Panc1 (cell line): ENCODE measurements around the gene CSF3R. TPM values are rescaled to one million over a fixed set of nuclear protein-coding genes. Genes with fewer than 3 reads are reported as not detected.

Source experiments
- ATAC-seq: fragments of 200-7000 bp; cut with Tn5 transposase; 2 replicates; pipeline ENCODE4 v1.9.1; 2020; ENCODE audit warnings: mild to moderate bottlenecking, moderate library complexity
- BruUV-seq: library from RNA; stranded (reverse); fragments of 400-500 nt; replicated peaks from 2 replicates; lab custom pipeline; 2021; lab: Mats Ljungman, UMichigan
- CTCF ChIA-PET: fragments of 300-600 bp; sonication (Branson Sonifier 250); formaldehyde crosslinking; loops from one replicate; lab custom pipeline; 2022; ENCODE audit warnings: antibody characterized with exemption; lab: Charles Lee
- POLR2A ChIA-PET: fragments of 300-600 bp; sonication (Branson Sonifier 250); formaldehyde crosslinking; loops from one replicate; lab custom pipeline; 2022; ENCODE audit warnings: antibody characterized with exemption; lab: Charles Lee
- DNase-seq: peaks from one replicate; pipeline ENCODE4 v3.0.0-alpha.2; 2010; ENCODE audit warnings: low read depth, low spot score
- H3K27ac ChIP-seq: 2 replicates; pipeline ENCODE4 v1.5.1; 2011; ENCODE audit warnings: mild to moderate bottlenecking, low read length, inconsistent platforms
- H3K27me3 ChIP-seq: fragments of 200-500 bp; sonication (Bioruptor generic); 2 replicates; pipeline ENCODE4 v1.6.0; 2014; ENCODE audit warnings: low read length, inconsistent platforms; ENCODE audit not compliant: control insufficient read depth, insufficient read depth
- H3K36me3 ChIP-seq: fragments of 200-500 bp; sonication (Bioruptor generic); 2 replicates; pipeline ENCODE4 v1.5.1; 2014; ENCODE audit warnings: inconsistent platforms, mild to moderate bottlenecking, low read length, moderate library complexity; ENCODE audit not compliant: control insufficient read depth, insufficient read depth
- H3K4me1 ChIP-seq: 2 replicates; pipeline ENCODE4 v1.5.1; 2011; ENCODE audit warnings: inconsistent platforms, mild to moderate bottlenecking, low read length, moderate library complexity; ENCODE audit not compliant: control insufficient read depth, insufficient read depth
- H3K4me3 ChIP-seq, 2 experiments: 2 replicates each; pipeline ENCODE4 v1.5.1; 2011 to 2012; ENCODE audit warnings: low read depth in 2 of 2, low read length in 2 of 2, mild to moderate bottlenecking in 2 of 2, inconsistent platforms in 1 of 2, moderate library complexity in 1 of 2
- H3K9me3 ChIP-seq: fragments of 200-500 bp; sonication (Bioruptor generic); 2 replicates; pipeline ENCODE4 v1.5.1; 2014; ENCODE audit warnings: low read depth, mild to moderate bottlenecking, inconsistent platforms, low read length, moderate library complexity; ENCODE audit not compliant: control insufficient read depth, insufficient read depth
- CTCF ChIP-seq: fragments of 450-650 bp; IDR thresholded peaks from 2 replicates; pipeline ENCODE4 v1.5.1; 2017; ENCODE audit warnings: mild to moderate bottlenecking
- REST ChIP-seq, 2 experiments: IDR thresholded peaks; 2 replicates each; pipeline ENCODE4 v1.6.1; 2011 to 2012; ENCODE audit warnings: low read depth in 2 of 2, control low read depth in 1 of 2, low read length in 1 of 2, mild to moderate bottlenecking in 1 of 2, moderate library complexity in 1 of 2; ENCODE audit not compliant: insufficient read depth in 1 of 2
- SIN3A ChIP-seq: IDR thresholded peaks from 2 replicates; pipeline ENCODE4 v1.6.1; 2012; ENCODE audit warnings: low read depth, mild to moderate bottlenecking, low read length, moderate library complexity, borderline replicate concordance; ENCODE audit not compliant: insufficient read depth
- TCF7L2 ChIP-seq: IDR thresholded peaks from 2 replicates; pipeline ENCODE4 v1.6.1; 2011; ENCODE audit warnings: mild to moderate bottlenecking, low read depth, low read length, inconsistent platforms
- in situ Hi-C: cut with HindIII; loops from 2 replicates; pipeline ENCODE4 v1.10.0; 2016; ENCODE audit warnings: low sequenced_read_pairs, low pct_unique_long_range_greater_than_20kb
- intact Hi-C: fragments of 100-400 bp; cut with micrococcal nuclease; formaldehyde crosslinking; loops from one replicate; pipeline ENCODE4 v1.10.0; 2022; ENCODE audit not compliant: unreplicated experiment
- total RNA-seq: library from RNA; stranded (reverse); gene quantifications from one replicate; pipeline ENCODE4 v1.2.1, GENCODE V29; 2021; ENCODE audit not compliant: unreplicated experiment

CSF3R gene
- total RNA-seq, 1 experiment from 2014 or later, result 0.31 TPM

- no peaks in the 10 kb centered on the region for H3K36me3 ChIP-seq
- intact Hi-C loops, result no loop called here
- no peaks in the 10 kb centered on the region for H3K9me3 ChIP-seq
- DNase-seq, result no peak
- CTCF ChIA-PET, result interaction anchor here (0.6 to 1.3 kb wide), 3 partner anchors 92 to 1716 kb away, joined by 3 to 6 read pairs (median 4); no protein-coding TSS in a partner anchor
- in situ Hi-C loops, result no loop called here
- H3K4me1 ChIP-seq, result no peaks in the 10 kb centered on the region
- TF ChIP-seq CTCF (no peak), SIN3A (no peak), TCF7L2 (no peak), REST (IDR thresholded peaks at IDR 0.05; ENCODE audit: insufficient read depth in 1 of 2, low read depth in 2 of 2, low read length in 1 of 2) (no peak)
- no peak overlapping the region for H3K4me3 ChIP-seq
- no peak overlapping the region for H3K27ac ChIP-seq
- ATAC-seq, result peak; percentile 22; the same call in 1 of the 2 replicates
- POLR2A ChIA-PET, result no interaction called here
- no peaks in the 10 kb centered on the region for H3K27me3 ChIP-seq
- no TSS peak for BruUV-seq
Measured at GRCh38 chr1:36517011-36517771, 34.5 kb upstream of the CSF3R start.

GRCh38 chr1:36516372-36517010 is 33.8 kb upstream of the CSF3R start:
- no peaks in the 10 kb centered on the region for H3K36me3 ChIP-seq
- ChIA-PET POLR2A (no interaction called here), CTCF (interaction anchor here (0.6 to 1.3 kb wide), 8 partner anchors 15 to 1716 kb away, joined by 3 to 6 read pairs (median 4); no protein-coding TSS in a partner anchor)
- intact Hi-C loops (no loop called here), in situ Hi-C loops (no loop called here)
- no peaks in the 10 kb centered on the region for H3K9me3 ChIP-seq
- H3K4me1 ChIP-seq, result no peaks in the 10 kb centered on the region
- no peaks in the 10 kb centered on the region for H3K27me3 ChIP-seq
- TF ChIP-seq CTCF, result peak; percentile 96
- TF ChIP-seq TCF7L2, result no peak
- no TSS peak for BruUV-seq
- H3K4me3 ChIP-seq, result no peak overlapping the region
- ATAC-seq (peak; percentile 86), DNase-seq (peak; percentile 41)
- H3K27ac ChIP-seq, result no peak overlapping the region
